Right lobe of liver (tissue), 4 donors: ENCODE results near the gene GPATCH11.

ENCODE experiments used
- POLR2A ChIP-seq: fragments of 450-650 bp; IDR thresholded peaks from one replicate; pipeline ENCODE4 v1.6.1; 2017; ENCODE audit warnings: antibody characterized with exemption, mild to moderate bottlenecking
- TF ChIP-seq, protein P1 (sequence below), 4 donors: fragments of 200-600 bp in 3 of 4; fragments of 450-650 bp in 1 of 4; IDR thresholded peaks; one replicate each; pipeline versions ENCODE4 v1.5.1 to v1.8.0; 2016 to 2022; ENCODE audit warnings: antibody characterized with exemption in 4 of 4, mild to moderate bottlenecking in 2 of 4
- donor health status: DM: no; HTN: no; CAD: no.
- donor health status: DM: no; HTN: no; CAD: no.
- donor health status: DM: no; HTN: yes; CAD: no.

DNA sequence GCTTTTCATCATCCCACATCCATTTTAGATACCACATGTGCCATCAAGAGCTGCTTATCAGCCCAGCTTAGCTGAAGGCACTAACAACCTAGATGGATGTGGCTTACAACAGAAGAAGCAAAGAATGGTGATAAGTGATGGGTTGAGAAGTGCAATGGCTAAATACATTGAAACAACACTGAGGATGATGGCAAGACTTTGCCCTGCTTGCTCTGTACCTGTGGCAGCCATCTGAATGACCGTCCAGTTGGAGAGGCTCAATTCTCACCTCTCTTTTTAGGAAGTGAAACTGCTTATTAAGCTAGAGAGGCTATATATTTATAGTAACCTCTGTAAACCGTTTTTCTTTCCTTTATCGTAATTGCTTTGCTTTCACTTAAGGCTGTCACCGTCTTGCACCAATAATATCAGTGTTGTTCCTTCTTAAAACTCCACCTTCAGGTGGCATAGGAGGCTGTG, 5.7 kb downstream of the GPATCH11 start:
- TF ChIP-seq POLR2A = no peak
- TF ChIP-seq, protein P1, sequence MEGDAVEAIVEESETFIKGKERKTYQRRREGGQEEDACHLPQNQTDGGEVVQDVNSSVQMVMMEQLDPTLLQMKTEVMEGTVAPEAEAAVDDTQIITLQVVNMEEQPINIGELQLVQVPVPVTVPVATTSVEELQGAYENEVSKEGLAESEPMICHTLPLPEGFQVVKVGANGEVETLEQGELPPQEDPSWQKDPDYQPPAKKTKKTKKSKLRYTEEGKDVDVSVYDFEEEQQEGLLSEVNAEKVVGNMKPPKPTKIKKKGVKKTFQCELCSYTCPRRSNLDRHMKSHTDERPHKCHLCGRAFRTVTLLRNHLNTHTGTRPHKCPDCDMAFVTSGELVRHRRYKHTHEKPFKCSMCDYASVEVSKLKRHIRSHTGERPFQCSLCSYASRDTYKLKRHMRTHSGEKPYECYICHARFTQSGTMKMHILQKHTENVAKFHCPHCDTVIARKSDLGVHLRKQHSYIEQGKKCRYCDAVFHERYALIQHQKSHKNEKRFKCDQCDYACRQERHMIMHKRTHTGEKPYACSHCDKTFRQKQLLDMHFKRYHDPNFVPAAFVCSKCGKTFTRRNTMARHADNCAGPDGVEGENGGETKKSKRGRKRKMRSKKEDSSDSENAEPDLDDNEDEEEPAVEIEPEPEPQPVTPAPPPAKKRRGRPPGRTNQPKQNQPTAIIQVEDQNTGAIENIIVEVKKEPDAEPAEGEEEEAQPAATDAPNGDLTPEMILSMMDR (IDR thresholded peaks at IDR 0.05) = no peak
